SH-SY5Y (cell line): ENCODE data around the gene ITGAL.

Source experiments
- GATA2 ChIP-seq: IDR thresholded peaks from 2 replicates; pipeline ENCODE4 v1.6.1; 2011; ENCODE audit warnings: mild to moderate bottlenecking, low read depth, low read length
- GATA3 ChIP-seq: IDR thresholded peaks from 2 replicates; pipeline ENCODE4 v1.6.1; 2011; ENCODE audit warnings: low read depth, mild to moderate bottlenecking, low read length, moderate library complexity

ITGAL gene

DNA sequence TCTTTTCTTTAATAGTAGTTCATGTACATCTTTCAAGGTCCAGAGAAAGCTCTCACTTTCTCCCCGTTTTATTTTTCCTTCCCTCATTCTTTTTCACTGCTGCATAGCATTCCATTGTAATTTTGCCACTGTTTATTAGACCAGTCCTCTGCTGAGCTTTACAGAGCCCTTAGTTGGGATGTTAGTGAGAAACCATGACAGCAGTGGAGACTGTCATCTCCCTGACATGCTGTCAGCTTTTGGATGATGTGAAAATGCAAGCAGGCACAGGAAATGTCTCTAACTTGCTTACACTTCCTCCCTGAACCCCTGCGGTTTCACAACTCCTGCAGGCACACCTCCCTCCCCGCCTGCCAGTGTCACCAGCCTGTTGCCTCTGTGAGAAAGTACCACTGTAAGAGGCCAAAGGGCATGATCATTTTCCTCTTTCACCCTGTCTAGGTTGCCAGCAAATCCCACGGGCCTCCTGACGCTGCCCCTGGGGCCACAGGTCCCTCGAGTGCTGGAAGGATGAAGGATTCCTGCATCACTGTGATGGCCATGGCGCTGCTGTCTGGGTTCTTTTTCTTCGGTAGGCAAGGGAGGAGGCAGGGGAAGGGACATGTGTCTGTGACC, at the start of gene ITGAL:
ITGAL (plus strand) TSS at position 415 of the 615 bp plus-strand sequence; CDS start at position 511, 96 bp downstream.
- TF ChIP-seq GATA2 (no peak), GATA3 (no peak)

DNA sequence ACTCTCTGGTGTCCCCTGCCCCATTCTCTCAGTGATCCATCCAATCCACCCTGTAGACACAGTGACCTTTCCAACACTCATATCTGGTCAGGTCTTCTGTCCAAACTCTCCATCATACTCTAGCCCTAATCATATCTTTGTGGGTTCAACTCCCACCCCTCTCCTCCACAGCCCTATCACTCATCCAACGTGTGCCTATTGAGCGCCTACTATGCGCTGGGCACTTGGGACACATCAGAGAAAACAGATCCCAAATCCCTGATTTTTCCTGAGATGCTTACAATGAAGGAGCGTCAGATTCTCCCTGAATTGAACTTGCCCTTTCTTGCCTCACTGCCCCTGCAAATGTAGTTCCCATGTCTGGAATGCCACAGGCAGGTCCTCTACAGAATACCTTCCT, 44.5 kb upstream of the ITGAL start:
- TF ChIP-seq GATA2 (no peak), GATA3 (no peak)

DNA sequence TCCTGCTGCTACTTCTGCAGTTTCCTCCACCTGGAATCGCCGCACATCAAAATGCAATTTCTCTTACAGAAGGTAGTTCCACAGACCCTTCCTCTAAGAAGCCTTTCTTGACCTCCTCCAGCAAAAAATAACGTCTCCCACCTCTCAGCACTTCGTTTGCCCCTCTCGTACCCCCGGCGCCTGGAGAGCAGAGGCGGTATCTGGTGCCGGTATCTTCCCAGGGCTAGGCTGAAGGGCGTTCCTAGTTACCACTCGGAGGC, 43.2 kb upstream of the ITGAL start:
- TF ChIP-seq GATA2 (no peak), GATA3 (no peak)

DNA sequence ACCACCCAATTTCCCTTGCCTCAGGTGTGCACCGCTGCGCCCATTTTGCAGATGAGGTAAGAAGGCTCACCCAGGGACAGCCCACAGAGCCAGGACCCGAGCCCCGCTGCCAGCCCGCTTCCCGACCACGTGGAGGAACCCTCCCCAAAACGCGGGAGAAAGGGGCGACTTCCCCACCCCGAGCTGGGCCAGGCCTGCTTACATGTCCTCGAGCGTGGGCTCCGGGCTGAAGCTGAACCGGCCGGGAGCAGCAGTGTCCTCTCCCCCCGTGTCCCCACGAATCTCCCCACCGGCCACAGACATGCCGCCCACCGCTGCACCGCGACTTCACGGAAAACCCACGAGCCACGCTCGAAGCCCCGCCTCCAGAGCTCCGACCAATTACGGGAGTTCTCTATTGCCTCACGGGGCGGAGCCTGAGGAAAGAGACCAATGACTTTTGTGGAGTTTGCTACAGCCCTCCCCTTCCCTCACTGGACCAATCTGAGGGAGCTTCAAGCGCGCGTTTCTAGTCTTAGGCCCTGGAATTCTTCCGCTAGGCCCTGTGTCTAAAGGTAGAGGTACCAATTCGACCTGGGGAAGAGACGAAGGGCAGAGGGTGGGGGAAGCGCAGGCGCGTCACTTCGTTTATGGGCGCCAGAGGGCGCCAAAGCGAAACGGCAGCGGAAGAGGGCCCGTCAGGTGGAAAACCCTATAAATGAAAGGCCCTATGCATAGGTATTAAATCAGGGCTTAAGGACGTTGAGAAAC, 42.7 kb upstream of the ITGAL start, which contains the start of gene DCTPP1:
DCTPP1 (minus strand) TSS at position 353 of the 750 bp plus-strand sequence; CDS start at position 303, 50 bp downstream.
- TF ChIP-seq GATA3: no peak
- TF ChIP-seq GATA2: no peak

DNA sequence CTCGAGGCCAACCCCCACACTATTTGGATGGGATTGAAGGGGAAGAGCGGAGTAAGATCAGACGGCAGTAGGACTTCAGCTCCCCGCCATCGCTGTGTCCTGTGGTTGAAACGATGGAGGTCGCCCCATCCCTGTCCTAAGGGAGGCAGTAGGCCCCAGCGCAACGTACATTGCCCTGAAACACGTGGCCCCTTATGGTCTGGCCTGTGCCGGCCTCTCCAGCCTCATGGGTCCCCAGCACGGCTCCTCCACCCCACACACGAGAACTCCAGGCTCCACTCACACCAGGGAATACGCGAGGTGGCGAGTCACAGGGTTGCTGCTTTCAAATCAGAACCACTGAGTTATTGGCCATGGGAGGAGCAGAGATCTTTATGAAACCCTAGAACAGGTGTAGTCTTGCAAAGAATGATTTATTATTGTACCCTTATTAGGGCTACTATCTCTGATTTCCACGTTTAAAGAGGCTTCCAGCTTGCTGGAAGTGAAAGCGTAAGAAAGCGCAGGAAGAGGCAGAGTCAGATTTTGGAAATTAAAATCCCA, 42.0 kb upstream of the ITGAL start:
- TF ChIP-seq GATA2: no peak
- no peak for TF ChIP-seq GATA3

DNA sequence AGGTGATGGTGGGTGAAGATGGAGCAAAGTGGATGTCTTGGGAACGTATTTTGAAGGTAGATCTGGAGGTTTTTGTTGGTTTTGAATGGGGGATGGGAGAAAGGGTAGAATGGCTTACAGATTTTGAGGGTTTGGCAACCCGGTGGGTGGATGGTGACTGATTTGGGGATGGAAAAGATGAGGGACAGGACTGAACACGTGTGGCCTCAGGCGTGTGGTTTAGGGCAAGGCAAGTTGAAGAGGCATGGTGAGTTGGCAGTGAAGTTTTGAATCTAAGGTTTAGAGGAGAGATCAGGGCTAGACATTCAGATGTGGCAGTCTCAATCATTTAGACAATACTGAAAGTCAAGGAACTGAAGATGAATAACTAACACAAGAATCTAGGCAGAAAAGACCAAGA, 37.7 kb upstream of the ITGAL start:
- TF ChIP-seq GATA3 (no peak), GATA2 (no peak)

DNA sequence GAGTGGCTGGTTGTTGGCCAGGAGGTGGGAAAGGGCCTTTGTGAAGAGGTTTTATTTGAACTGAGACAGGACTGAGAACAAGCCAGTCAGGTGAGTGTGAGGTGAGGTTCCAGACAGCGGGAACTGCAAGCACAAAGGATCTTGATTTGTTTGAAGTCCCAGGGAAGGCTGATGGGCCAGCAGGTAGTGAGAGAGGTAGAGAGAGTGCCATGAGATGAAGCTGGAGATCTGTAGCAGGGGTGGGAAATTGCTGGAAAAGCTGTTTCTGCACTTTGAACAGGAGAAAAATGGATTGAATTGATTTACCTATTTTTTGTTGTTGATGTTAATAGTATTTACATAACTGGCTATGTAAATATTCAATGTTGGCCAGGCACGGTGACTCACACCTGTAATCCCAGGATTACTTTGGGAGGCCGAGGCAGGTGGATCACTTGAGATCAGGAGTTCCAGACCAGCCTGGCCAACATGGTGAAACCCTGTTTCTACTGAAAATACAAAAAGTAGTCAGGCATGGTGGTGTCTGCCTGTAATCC, 35.0 kb upstream of the ITGAL start:
- no peak for TF ChIP-seq GATA2
- no peak for TF ChIP-seq GATA3

DNA sequence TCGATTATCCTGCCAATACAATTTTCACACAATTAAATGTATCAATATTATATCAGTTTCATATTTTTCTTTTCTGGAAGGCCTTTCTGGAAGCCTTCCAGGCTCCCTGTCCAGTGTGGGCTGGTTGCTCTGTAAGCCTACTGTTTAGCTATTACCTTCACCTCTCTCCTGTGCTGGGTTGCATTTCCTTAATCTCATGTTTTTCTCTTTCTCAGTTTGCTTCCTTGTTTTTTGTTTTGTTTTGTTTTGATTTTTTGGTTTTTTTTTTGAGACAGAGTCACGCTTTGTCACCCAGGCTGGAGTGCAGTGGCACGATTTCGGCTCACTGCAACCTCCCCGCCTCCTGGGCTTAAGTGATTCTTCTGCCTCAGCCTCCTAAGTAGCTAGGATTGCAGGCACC, 33.7 kb upstream of the ITGAL start:
- TF ChIP-seq GATA3 (no peak), GATA2 (no peak)

DNA sequence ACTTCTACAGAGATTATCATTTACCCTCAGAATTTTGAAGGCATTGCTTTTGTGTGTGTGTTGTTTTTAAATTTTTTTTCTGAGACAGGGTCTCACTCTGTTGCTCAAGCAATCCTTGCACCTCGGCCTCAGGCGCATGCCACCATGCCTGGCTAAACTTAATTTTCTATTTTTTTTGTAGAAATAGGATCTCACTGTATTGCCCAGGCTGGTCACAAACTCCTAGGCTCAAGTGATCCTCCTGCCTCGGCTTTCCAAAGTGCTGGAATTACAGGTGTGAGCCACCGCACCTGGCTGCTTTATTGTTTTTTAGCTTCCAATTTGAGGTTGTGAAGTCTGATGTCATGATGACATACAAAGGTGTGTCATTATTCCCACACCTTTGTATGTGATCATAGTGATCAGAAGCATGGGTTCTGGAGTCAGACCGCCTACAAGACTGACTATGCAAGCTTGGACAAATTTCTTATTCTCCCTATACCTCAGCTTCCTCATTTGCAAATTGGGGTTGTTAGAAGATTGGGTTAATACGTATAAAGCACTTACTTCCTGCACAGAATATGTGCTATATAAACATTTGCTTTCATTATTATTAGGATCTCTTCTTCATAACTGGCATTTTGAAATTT, 32.7 kb upstream of the ITGAL start:
- TF ChIP-seq GATA3: no peak
- no peak for TF ChIP-seq GATA2

DNA sequence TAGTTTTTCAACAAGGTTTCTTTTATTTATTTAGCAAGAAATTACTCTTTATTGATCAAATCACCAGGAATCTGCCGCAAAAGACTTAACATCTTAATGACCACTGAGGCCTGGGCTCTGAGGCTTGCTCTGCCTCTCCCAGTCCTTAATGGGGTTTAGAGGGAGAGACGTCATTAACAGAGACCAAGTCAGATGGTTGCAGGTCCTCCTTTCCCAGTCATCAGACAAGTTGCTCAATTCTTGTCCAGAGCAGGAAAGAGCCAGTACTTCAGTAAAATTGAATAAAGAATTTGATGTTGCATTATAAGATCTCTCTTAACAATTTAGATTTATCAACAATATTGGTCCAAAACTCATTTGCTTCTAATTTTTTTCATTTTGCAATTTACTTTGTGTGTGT, 28.9 kb upstream of the ITGAL start:
- no peak for TF ChIP-seq GATA3
- TF ChIP-seq GATA2: no peak

DNA sequence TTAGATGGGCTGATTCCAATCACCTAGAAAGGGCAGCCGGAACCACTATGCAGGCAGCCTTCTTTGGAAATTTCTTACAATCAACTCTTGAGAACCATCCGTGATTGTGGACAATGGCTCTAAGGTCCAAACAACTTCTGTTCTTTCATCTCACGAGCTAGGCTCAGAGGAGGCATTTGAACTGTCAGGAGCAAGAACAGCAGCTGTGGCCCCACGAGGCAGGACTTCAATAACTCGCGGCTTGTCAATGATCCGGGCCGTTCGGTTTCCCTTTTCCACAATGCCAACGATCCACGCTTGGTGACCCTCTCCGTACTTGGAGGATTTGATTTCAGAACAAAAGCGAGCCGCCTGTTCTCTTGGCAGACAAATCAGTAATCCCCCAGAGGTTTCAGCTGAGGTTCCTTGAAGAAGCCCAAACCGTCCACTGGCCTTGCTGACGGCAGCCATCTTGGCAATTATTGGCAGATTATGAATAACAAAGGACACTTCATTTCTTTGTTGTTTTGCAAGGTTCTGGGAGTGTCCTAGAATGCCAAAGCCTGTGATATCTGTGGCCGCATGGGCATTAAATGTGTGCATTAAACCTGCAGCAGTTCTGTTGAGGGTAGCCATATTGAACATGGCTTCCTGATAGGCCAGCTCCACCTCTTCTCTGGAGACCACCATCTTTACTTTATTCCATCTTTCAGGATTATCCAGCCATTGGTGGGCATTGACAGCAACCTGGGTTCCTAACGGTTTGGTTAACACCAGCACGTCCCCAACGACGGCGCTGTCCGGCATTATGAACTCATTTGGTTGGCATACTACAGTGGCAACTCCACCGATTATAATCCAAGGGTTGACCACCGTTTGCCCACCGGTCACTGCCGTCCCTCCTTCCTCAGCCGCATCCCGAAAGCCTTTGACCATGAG, 28.1 kb upstream of the ITGAL start:
- TF ChIP-seq GATA2: no peak
- no peak for TF ChIP-seq GATA3

DNA sequence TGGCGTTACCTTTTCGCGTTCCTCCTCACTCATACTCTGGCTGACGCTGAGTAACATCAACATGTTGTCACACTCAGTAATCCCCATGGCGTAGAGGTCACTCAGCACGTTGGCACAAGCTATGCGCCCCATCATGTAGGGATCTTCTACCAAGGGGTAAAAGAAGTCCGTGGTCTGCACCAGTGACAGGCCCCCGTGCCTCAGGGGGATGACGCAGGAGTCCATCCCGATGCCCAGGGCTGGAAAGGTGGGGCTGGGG, 27.5 kb upstream of the ITGAL start:
- no peak for TF ChIP-seq GATA2
- no peak for TF ChIP-seq GATA3

DNA sequence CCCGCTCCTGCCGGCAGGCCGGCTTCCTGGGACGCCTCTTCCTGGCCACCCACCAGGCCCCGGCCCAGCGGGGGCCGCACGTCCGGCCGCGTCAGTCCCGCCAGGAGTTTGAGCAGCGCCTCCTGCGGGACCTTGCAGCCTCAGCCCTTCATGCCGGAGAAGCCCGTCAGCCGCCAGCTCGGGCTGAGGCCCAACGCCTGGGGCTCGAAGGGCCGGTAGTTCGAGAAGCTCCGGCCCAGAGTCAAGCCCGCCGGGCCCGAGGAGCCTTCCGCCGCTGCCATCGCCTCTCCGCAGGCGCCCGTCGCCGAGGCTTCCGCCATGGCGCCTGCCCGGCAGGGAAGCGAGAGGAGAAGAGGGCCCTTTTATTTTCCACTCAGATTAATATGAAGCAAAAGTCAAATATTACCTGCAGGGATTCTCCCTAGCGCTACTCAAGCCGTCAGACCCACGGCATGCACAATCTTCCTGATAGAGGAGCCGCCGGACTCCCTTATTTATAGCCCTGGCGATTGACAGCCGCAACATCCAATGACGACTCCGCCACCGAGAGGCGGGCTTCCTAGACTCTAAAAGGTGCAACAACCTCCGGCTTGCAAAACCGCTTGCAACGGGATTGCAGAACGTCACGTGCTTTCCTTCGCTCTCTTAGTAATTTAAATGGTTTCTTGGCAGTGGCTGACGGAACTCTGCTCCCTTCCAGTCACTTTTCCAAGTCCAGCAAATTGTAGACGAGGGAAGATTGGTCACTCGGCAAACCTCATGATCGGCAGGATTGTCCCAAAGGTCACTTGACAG, 26.9 kb upstream of the ITGAL start, which contains the start of gene SEPHS2:
SEPHS2 (minus strand) TSS at position 467 of the 795 bp plus-strand sequence; CDS start at position 320, 147 bp downstream.
- TF ChIP-seq GATA2 (no peak), GATA3 (no peak)

DNA sequence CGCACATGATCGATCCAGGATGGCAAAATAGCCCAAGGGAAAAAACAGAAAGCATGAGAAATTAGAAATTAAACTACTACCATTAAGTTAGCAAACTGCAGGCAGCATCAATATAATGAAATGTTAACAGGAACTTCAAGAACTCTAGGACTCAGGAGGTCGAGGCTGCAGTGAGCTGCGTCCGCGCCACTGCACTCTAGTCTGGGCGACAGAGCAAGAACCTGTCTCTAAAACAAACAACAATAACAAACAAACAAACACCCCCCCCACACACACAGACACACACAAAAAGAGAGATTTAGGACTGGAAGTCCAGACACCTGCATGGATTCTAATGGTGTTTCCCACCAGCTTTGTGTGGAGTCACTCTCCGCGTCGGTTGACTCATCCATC, 26.3 kb upstream of the ITGAL start:
- TF ChIP-seq GATA3: no peak
- TF ChIP-seq GATA2: no peak
